NCI-H146 treated with DMSO at 0.1 percent for 48 hours (cell line): ENCODE data around the gene RPL32.
"Not testable (repeated sequence)": the region's sequence is repeated elsewhere in the genome, so short reads cannot be mapped to it uniquely, and the experiment has no call there.

Experiments
- DNase-seq: peaks from one replicate; lab custom pipeline; 2025; ENCODE audit not compliant: unreplicated experiment; lab: John Stamatoyannopoulos, UW

RPL32 gene

GRCh38 chr3:12868039-12869034, 27.0 kb upstream of the RPL32 start:
- DNase-seq = peak; percentile 55

GRCh38 chr3:12866836-12867235, 25.5 kb upstream of the RPL32 start:
- DNase-seq = no peak

DNA sequence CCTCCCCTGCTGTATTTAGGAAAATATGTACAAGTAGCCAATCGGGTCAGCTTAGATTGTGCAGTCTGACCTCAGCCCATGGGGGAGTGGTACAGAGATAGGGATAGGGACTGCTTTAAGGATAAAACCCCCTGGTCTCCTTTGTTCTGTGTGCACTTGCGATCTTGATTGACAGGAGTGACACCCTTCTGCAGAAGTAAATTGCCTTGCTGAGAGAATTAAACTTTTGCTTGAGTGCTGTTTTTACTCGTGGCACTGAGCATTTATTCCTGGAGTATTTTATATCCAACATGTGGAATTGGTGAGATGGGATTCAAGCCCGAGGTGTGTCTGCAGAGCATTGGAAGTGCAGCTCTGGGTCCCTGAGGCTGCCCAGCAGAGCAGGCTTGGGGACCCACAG, 23.9 kb upstream of the RPL32 start:
- no peak for DNase-seq

- no peak for DNase-seq
Measured at GRCh38 chr3:12862387-12862786, 21.0 kb upstream of the RPL32 start.

DNA sequence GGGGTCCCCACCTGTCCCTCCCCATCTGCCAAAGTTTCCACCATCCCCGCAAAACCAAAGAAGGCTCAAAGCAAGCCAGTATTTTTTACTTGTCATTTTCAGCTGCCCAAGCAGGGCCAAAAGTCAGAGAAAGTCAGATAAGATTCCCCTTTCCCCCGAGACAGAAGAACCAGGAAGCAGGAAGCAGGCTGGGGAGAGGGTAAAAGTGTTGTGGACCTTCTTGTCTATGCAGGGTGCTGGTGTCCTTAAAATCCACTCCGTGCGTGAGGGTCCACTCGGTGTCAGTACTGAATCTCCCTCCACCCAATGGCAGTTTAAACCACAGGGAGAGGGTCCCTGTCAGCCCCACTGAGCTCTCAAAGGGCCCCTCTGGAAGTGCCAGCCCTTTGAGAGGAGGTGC, 20.2 kb upstream of the RPL32 start:
- no peak for DNase-seq

DNA sequence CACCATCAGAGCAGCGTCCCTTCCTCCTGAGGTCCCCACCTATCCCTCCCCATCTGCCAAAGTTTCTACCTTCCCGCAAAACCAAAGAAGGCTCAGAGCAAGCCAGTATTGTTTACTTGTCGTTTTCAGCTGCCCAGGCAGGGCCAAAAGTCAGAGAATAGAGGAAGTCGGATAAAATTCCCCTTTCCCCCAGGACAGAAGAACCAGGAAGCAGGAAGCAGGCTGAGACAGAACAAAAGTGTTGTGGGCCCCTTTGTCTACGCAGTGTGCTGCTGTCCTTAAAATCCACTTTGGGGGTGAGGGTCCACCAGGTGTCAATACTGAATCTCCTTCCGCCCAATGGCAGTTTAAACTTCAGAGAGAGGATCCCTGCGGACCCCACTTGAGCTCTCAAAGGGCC, 18.5 kb upstream of the RPL32 start:
- no peak for DNase-seq

GRCh38 chr3:12856626-12857025, 15.3 kb upstream of the RPL32 start:
- DNase-seq = no peak

DNA sequence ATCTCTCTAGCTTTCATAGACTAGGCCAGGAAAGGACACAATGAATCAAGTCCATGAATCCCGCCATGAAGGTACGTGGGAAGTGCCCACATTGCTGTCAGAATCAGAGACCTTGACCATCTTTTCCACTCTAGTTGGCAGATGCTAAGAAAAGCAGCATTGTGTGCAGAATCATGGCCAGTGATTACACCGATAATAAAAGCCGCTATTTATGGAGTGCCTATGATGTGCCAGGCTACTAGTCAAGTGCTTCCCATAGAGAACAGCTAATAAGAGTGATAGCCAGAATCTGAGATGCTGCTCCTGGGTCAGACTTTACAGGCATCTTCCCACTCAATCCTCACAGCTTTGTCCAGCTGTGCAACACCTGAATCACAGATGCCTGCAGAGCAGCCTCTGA, 13.2 kb upstream of the RPL32 start:
- no peak for DNase-seq

DNA sequence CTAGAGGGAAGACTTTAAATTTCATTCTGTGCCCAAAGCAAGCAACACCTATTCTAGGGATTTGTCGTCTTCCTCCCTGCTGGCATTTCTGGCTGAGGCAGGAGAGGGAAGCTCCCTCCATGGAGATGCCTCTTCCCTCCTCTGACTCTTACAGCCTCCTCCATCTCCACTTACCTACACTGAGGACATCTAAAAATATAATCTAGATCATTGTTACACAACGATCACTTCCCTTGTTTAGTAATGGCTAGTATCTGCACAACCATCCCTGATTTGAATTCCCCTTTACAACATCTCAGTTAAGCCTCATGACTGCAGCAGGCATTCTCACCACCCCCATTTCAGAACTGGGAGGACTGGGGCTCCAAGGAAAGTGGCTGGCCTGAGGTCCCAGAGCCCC, 12.5 kb upstream of the RPL32 start:
- DNase-seq = not testable (repeated sequence)

GRCh38 chr3:12852201-12852600, 10.8 kb upstream of the RPL32 start:
- DNase-seq = no peak

DNA sequence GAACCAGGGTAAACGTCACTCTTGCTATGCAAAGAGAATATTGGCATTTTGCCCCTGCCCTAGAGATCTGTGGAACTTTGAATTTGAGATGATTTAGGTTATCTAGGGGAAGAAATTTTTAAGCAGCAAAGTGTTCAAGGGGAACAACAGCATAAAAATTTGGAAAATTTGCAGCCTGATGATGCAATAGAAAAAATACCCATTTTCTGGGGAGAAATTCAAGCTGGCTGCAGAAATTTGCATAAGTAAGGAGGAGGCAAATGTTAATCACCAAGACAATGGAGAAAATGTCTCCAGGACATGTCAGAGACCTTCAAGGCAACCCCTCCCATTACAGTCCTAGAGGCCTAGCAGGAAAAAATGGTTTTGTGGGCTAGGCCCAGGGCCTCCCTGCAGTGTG, 4.4 kb upstream of the RPL32 start:
- DNase-seq = no peak

- DNase-seq = no peak
Measured at GRCh38 chr3:12842469-12842868, 1.1 kb upstream of the RPL32 start.

- no peak for DNase-seq
Measured at GRCh38 chr3:12841970-12842328, 584 bp upstream of the RPL32 start.

GRCh38 chr3:12840591-12841148, 695 bp downstream of the RPL32 start:
- DNase-seq = no peak

- DNase-seq = not testable (repeated sequence)
Measured at GRCh38 chr3:12840148-12840547, 1.2 kb downstream of the RPL32 start.

GRCh38 chr3:12839156-12839946, 2.0 kb downstream of the RPL32 start:
- no peak for DNase-seq

GRCh38 chr3:12838179-12838965, 3.0 kb downstream of the RPL32 start:
- DNase-seq = no peak

GRCh38 chr3:12837295-12837986, 3.9 kb downstream of the RPL32 start:
- DNase-seq = no peak

GRCh38 chr3:12835052-12835665, 6.2 kb downstream of the RPL32 start:
- DNase-seq = no peak
